WERI-Rb-1 (cell line): Measurements from ENCODE around the gene NEO1.
"Not testable (repeated sequence)": the region's sequence is repeated elsewhere in the genome, so short reads cannot be mapped to it uniquely, and the experiment has no call there.

Experiments used
- DNase-seq: peaks from one replicate; pipeline ENCODE4 v3.0.0-alpha.2; 2020
- H3K27ac ChIP-seq: fragments of 250-450 bp; sonication (Bioruptor Pico); 2 replicates; pipeline ENCODE4 v1.5.1; 2020; ENCODE audit warnings: mild to moderate bottlenecking, moderate library complexity
- H3K27me3 ChIP-seq: fragments of 250-450 bp; sonication (Bioruptor Pico); 2 replicates; pipeline ENCODE4 v1.5.1; 2021; ENCODE audit warnings: mild to moderate bottlenecking, low read depth, moderate library complexity; ENCODE audit not compliant: insufficient read depth, severe bottlenecking
- H3K36me3 ChIP-seq: fragments of 250-450 bp; sonication (Bioruptor Pico); 2 replicates; pipeline ENCODE4 v1.5.1; 2020; ENCODE audit warnings: mild to moderate bottlenecking, moderate library complexity
- H3K4me3 ChIP-seq: 2 replicates; pipeline ENCODE4 v1.5.1; 2011; ENCODE audit warnings: low read depth, mild to moderate bottlenecking, control low read depth, low read length
- H3K9me3 ChIP-seq: fragments of 250-450 bp; sonication (Bioruptor Pico); 2 replicates; pipeline ENCODE4 v1.5.1; 2021; ENCODE audit warnings: mild to moderate bottlenecking, moderate library complexity; ENCODE audit not compliant: severe bottlenecking
- CTCF ChIP-seq: IDR thresholded peaks from 2 replicates; pipeline ENCODE4 v1.5.1; 2011; ENCODE audit warnings: low read depth, mild to moderate bottlenecking, control low read depth, inconsistent platforms, low read length

NEO1 gene

GRCh38 chr15:73296609-73297353, 244.5 kb downstream of the NEO1 start:
- H3K27me3 ChIP-seq, result no peaks in the 10 kb centered on the region
- TF ChIP-seq CTCF, result no peak
- no peak for DNase-seq
- H3K27ac ChIP-seq, result no peak overlapping the region
- H3K4me3 ChIP-seq, result no peak overlapping the region
- H3K9me3 ChIP-seq, result no peaks in the 10 kb centered on the region
- peaks cover 80% of the 10 kb centered on the region for H3K36me3 ChIP-seq

GRCh38 chr15:73298522-73299245, 246.4 kb downstream of the NEO1 start:
- Histone ChIP-seq H3K27ac (no peak overlapping the region), H3K36me3 (peaks cover 79% of the 10 kb centered on the region)

GRCh38 chr15:73300286-73300685, 248.0 kb downstream of the NEO1 start:
- not testable (repeated sequence) for H3K9me3 ChIP-seq, DNase-seq, H3K27ac ChIP-seq, H3K4me3 ChIP-seq, H3K27me3 ChIP-seq
- H3K36me3 ChIP-seq, result peaks cover 68% of the 10 kb centered on the region

More at GRCh38 chr15:73298522-73299245, 246.4 kb downstream of the NEO1 start:
- no peaks in the 10 kb centered on the region for H3K9me3 ChIP-seq
- H3K4me3 ChIP-seq, result no peak overlapping the region
- DNase-seq, result no peak
- no peak for TF ChIP-seq CTCF
- H3K27me3 ChIP-seq, result no peaks in the 10 kb centered on the region

GRCh38 chr15:73303636-73304035, 251.4 kb downstream of the NEO1 start:
- Histone ChIP-seq H3K36me3 (peaks cover 41% of the 10 kb centered on the region), H3K4me3 (no peak overlapping the region), H3K27me3 (no peaks in the 10 kb centered on the region), H3K27ac (no peak overlapping the region), H3K9me3 (no peaks in the 10 kb centered on the region)
- TF ChIP-seq CTCF, result no peak
- no peak for DNase-seq

- no peak overlapping the region for H3K27ac ChIP-seq
- no peaks in the 10 kb centered on the region for H3K9me3 ChIP-seq
- no peaks in the 10 kb centered on the region for H3K27me3 ChIP-seq
- H3K36me3 ChIP-seq, result peaks cover 27% of the 10 kb centered on the region
- TF ChIP-seq CTCF, result peak; percentile 81
- DNase-seq, result peak; percentile 69
- H3K4me3 ChIP-seq, result no peak overlapping the region
These were observed 253.3 kb downstream of the NEO1 start for GRCh38 chr15:73305331-73306211.

- no peak for DNase-seq
- Histone ChIP-seq H3K36me3 (peaks cover 2% of the 10 kb centered on the region), H3K27me3 (no peaks in the 10 kb centered on the region), H3K4me3 (no peak overlapping the region), H3K27ac (no peak overlapping the region), H3K9me3 (no peaks in the 10 kb centered on the region)
- no peak for TF ChIP-seq CTCF
These were observed 256.0 kb downstream of the NEO1 start for GRCh38 chr15:73308305-73308704.
